ENCODE data around the gene KCNK6. TPM values are rescaled to one million over a fixed set of nuclear protein-coding genes. Genes with fewer than 3 reads are reported as not detected.

The KCNK6 gene
- total and polyA plus RNA-seq, 8 donors: under 0.01 to 32.2 (median 7.4) TPM

DNA sequence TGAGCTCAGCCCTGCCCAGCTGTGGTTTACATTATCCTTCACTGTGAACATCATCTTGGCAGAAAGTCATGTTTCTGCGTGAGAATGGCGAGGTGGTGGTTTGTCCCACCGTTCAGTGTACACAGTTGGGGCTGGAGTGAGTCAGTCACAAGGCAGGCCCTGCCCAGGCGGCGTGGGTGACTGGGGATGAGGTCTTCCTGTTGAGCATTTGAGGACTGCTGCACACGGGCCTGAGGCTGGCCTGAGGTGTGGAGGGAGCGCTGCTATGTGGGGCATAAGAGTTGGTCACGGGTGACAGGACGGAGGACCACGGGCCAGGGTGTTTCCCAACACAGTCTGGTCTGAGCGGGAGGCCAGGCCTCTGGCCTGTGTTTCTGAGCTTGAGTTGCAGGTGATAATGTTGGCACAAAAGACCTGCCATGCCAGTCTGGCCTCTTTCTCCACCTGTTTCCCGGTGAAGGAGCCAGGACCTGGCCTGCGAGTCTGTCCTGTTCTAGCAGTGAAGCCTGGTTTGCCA, 29.0 kb upstream of the KCNK6 start:
- H3K36me3 ChIP-seq: peaks cover 16 to 76% (median 42%) of the 10 kb centered on the region in 4 donors
- H3K27me3 ChIP-seq: no peaks in the 10 kb centered on the region
- TF ChIP-seq POLR2AphosphoS5 (IDR thresholded peaks at IDR 0.05): peak in 2 of 3 donors; percentile 66 to 74
- TF ChIP-seq, protein P1, sequence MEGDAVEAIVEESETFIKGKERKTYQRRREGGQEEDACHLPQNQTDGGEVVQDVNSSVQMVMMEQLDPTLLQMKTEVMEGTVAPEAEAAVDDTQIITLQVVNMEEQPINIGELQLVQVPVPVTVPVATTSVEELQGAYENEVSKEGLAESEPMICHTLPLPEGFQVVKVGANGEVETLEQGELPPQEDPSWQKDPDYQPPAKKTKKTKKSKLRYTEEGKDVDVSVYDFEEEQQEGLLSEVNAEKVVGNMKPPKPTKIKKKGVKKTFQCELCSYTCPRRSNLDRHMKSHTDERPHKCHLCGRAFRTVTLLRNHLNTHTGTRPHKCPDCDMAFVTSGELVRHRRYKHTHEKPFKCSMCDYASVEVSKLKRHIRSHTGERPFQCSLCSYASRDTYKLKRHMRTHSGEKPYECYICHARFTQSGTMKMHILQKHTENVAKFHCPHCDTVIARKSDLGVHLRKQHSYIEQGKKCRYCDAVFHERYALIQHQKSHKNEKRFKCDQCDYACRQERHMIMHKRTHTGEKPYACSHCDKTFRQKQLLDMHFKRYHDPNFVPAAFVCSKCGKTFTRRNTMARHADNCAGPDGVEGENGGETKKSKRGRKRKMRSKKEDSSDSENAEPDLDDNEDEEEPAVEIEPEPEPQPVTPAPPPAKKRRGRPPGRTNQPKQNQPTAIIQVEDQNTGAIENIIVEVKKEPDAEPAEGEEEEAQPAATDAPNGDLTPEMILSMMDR (IDR thresholded peaks at IDR 0.05): no peak
- intact Hi-C loops (cut with DNase I; ENCODE audit: low total_unique reads): no loop called here
- WGBS, 5 donors: 21 to 64% (median 28%) methylated on average over 11 to 13 of the region's 13 CpGs
- no peaks in the 10 kb centered on the region for H3K9me3 ChIP-seq
- H3K4me1 ChIP-seq: peaks cover 15 to 42% (median 34%) of the 10 kb centered on the region in 4 donors
- peak; percentile 54 to 95 for DNase-seq
- H3K4me3 ChIP-seq: no peak overlapping the region
- H3K27ac ChIP-seq: peak overlapping the region; percentile 47 to 84 (median 67)

- TF ChIP-seq POLR2AphosphoS5 (IDR thresholded peaks at IDR 0.05) (no peak), EP300 (IDR thresholded peaks at IDR 0.05) (no peak), POLR2A (IDR thresholded peaks at IDR 0.05) (no peak)
- TF ChIP-seq, protein P1 (IDR thresholded peaks at IDR 0.05): no peak
- intact Hi-C loops (cut with DNase I; ENCODE audit: low total_unique reads): no loop called here
- Histone ChIP-seq H3K9me3 (no peaks in the 10 kb centered on the region), H3K4me3 (no peak overlapping the region), H3K4me1 (peaks cover 15 to 36% (median 29%) of the 10 kb centered on the region in 4 donors), H3K27ac (peak overlapping the region in 4 of 5 donors; percentile 1 to 84 (median 68)), H3K27me3 (no peaks in the 10 kb centered on the region), H3K36me3 (peaks cover 16 to 69% (median 39%) of the 10 kb centered on the region in 4 donors)
- 61 to 74% (median 65%) methylated on average over 14 to 15 of the region's 15 CpGs for WGBS, 5 donors
- no peak for DNase-seq
These were observed 27.8 kb upstream of the KCNK6 start for GRCh38 chr19:38291855-38292254.

DNA sequence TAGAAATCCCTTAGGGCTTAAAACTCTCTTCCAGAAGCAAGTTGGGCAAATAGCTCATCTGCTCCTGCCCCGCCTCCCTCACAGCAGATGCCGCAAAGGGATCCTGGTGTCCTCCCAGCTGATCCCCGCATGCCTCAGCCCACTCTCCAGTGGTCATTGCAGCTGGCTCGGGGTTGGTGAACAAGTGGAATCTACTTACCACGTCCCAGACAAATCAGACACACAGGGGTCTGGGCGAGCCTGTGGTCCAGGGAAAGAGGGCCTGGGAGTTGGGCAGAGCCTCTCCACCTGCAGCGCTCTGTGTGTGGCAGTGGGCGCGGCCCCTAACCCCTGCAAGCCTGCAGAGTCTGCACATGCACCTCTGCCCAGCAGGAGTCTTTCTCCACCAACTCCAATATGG, 26.4 kb upstream of the KCNK6 start:
- H3K27ac ChIP-seq: no peak overlapping the region
- peaks cover 9 to 55% (median 32%) of the 10 kb centered on the region in 4 donors for H3K36me3 ChIP-seq
- TF ChIP-seq, protein P1 (IDR thresholded peaks at IDR 0.05): no peak
- TF ChIP-seq EP300 (IDR thresholded peaks at IDR 0.05): no peak
- no peak for TF ChIP-seq POLR2A (IDR thresholded peaks at IDR 0.05)
- no peak for TF ChIP-seq POLR2AphosphoS5 (IDR thresholded peaks at IDR 0.05)
- H3K4me1 ChIP-seq: peaks cover 16 to 37% (median 29%) of the 10 kb centered on the region in 4 donors
- intact Hi-C loops (cut with DNase I; ENCODE audit: low total_unique reads): no loop called here
- DNase-seq: no peak
- no peaks in the 10 kb centered on the region for H3K9me3 ChIP-seq
- no peak overlapping the region for H3K4me3 ChIP-seq
- no peaks in the 10 kb centered on the region for H3K27me3 ChIP-seq
- 90 to 95% (median 91%) methylated on average over 7 to 9 of the region's 9 CpGs for WGBS, 5 donors

- Histone ChIP-seq H3K27me3 (no peaks in the 10 kb centered on the region), H3K4me1 (peaks cover 23 to 37% (median 31%) of the 10 kb centered on the region in 4 donors), H3K4me3 (no peak overlapping the region), H3K9me3 (no peaks in the 10 kb centered on the region), H3K27ac (no peak overlapping the region), H3K36me3 (peaks cover 6 to 46% (median 26%) of the 10 kb centered on the region in 4 donors)
- no peak for TF ChIP-seq POLR2AphosphoS5 (IDR thresholded peaks at IDR 0.05)
- TF ChIP-seq EP300 (IDR thresholded peaks at IDR 0.05): no peak
- no peak for TF ChIP-seq POLR2A (IDR thresholded peaks at IDR 0.05)
- TF ChIP-seq, protein P1 (IDR thresholded peaks at IDR 0.05): no peak
- intact Hi-C loops (cut with DNase I; ENCODE audit: low total_unique reads): no loop called here
- 80 to 85% (median 81%) methylated on average over 8 of the region's 8 CpGs for WGBS, 5 donors
- DNase-seq: no peak
These were observed 25.6 kb upstream of the KCNK6 start for GRCh38 chr19:38294090-38294489.

Measured in stomach (tissue), 9 donors.